Ramos (cell line): ENCODE data around the gene STK24.

Experiments used
- in situ Hi-C: fragments of 300-500 bp; cut with MboI; formaldehyde crosslinking; loops from one replicate; pipeline ENCODE4 v1.14.3; 2022; ENCODE audit warnings: low sequenced_read_pairs; ENCODE audit not compliant: unreplicated experiment

STK24 gene

DNA sequence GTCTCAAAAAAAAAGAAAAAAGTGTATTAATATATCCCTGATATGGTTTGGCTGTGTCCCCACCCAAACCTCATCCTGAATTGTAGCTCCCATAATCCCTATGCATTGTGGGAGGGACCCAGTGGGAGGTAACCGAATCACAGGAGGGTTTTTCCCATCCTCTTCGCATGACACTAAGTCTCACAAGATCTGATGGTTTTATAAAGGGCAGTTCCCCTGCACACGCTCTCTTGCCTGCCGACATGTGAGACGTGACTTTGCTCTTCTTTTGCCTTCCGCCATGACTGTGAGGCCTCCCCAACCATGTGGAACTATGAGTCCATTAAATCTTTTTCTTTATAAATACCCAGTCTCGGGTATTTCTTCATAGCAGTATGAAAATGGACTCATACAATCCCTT is 17.7 kb downstream of the STK24 start:
- in situ Hi-C loops, result no loop called here

DNA sequence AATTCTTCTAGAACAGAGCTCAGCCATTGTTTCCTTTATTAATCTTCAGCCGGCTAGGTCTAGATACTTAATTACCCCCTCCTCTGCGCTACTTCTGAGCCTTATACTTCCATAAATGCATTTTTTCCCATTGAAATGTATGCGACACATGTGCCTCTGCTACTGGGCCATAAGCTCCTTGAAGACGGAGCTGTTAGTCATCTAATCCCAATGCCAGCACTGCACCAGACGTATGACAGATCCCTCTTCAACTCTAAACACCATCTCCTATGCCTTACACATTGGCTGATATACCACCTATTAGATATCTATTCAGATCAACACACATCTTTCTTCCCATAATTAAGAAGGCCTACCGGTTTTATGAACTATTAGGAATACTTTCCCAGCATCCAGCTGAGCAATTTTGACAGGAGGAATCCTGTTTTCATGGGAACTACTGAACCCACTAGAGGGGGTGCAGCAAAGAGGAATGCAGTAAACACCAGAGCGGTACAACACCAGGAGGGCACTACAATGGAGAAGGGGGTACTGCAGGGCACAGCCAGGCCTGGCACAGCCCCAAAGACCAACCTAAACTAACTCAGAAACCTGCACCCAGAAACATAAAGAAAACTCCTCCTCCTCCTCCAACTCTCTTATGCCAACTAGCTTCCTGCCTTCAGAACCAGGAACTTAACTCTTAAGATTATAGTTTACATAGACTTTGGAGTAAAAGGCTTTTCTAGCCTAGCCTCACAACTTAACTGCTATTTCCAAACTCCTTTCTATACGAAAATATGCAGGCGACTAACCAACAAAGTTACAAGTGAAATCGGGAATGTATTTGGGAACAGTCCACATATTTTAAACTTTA is 18.7 kb downstream of the STK24 start:
- in situ Hi-C loops, result no loop called here

- in situ Hi-C loops, result no loop called here
Observed at GRCh38 chr13:98556968-98557631, 19.8 kb downstream of the STK24 start.

- in situ Hi-C loops, result no loop called here
Observed at GRCh38 chr13:98556142-98556816, 20.6 kb downstream of the STK24 start.

DNA sequence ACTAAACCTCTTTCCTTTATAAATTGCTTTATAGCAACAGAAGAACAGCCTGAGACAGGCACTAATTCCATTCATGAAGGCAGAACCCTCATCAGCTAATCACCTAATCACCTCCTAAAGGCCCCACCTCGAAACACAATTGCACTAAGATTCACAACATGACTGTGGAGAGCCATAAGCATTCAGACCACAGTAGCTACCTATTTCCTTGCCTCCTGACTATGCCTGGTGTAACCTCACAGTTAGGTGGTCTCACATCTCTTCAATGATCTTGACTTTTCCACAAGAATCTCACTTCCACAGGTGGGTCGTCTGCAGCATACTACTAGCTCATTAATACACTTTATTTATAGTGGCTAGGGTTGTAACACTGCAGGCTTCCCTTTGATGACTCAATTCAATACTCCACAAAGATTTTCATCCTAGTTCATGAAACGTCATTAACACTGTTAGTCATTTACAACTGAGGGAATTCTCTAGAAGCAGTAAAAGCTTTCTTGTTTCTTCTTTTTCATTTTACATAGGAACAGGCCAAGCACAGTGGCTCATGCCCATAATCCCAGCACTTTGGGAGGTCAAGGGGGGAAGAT is 27.1 kb downstream of the STK24 start:
- in situ Hi-C loops, result no loop called here

GRCh38 chr13:98549006-98549727 is 27.7 kb downstream of the STK24 start:
- in situ Hi-C loops, result no loop called here

GRCh38 chr13:98548230-98548629 is 28.7 kb downstream of the STK24 start:
- in situ Hi-C loops, result no loop called here

DNA sequence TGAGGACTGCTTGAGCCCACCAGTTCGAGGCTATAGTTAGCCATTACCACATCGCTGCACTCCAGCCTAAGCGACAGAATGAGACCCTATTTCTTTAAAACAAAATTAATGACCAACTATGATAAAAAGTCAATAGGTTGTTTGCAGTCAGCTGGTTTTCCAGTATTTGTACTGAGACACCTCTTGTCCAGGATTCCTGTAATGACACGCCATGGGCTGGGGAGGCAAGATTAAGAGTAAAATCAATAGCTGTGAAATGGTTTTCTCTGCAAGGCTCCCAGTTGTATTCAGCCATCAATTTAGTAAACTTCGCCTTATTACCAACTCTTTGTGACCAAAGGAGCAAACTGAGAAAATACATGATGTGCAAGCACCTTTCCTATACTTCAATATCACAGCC is 29.5 kb downstream of the STK24 start:
- in situ Hi-C loops, result no loop called here

GRCh38 chr13:98546402-98546801 is 30.5 kb downstream of the STK24 start:
- in situ Hi-C loops, result no loop called here

- in situ Hi-C loops, result no loop called here
Observed at GRCh38 chr13:98544104-98544710, 32.7 kb downstream of the STK24 start.

- in situ Hi-C loops, result no loop called here
Observed at GRCh38 chr13:98543378-98544103, 33.4 kb downstream of the STK24 start.

DNA sequence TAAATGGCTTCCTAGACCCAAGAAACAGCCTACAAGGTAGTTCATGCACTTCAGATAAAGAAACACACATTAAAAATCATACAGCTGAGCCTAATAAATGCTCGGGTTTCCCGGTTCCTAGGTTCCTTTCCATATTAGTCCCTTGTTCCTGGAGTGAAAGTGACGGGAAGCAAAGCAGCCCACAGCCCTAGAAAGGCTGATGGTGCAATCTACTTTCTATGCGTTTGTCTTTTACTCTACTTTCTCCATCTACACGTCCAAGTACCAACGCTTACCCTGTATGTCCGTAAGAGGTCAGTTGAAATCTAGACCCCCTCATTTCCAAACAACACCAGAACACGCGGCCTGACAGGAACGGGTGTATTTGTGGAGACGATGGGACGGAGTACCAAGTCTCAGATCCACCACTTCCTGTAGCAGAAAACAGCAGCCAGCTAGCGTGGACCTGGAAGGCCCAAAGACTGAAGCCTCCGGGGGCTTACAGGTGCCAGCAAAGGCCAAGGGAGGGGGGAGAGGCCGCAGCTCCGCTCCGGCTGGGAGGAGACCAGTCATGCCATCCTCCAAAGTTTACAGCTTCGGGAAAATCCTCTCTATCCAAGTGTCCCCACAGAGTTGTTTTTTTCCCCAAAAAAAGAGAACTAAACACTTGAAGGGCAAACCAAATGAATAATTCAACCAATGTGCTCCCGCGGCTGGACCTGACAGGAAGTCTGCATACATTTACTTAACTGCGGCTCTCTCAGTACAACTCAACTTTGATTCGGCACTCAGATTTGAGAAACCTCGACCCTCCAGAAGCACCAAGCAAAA is 34.1 kb downstream of the STK24 start:
- in situ Hi-C loops, result no loop called here

GRCh38 chr13:98541701-98542203 is 35.2 kb downstream of the STK24 start:
- in situ Hi-C loops, result no loop called here

- in situ Hi-C loops, result no loop called here
Observed at GRCh38 chr13:98541191-98541590, 35.7 kb downstream of the STK24 start.

GRCh38 chr13:98540476-98540875 is 36.4 kb downstream of the STK24 start:
- in situ Hi-C loops, result no loop called here

DNA sequence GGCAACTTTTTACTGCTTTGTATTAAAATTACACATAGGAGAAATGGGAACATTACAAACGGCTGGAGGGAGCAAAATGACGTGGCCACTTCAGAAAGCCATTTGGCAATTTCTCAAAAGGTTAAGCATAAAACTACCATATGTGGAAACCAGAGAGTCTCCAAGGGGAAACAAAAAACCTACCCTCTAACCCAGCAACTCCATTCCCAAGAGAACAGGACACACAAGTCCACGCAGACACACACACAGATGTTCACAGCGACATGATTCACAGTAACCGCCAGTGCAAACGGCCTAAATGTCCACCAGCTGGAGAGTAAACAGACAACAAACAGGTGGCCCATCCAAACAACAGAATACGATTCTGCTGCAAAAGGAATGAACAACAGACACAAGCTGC is 37.2 kb downstream of the STK24 start:
- in situ Hi-C loops, result no loop called here

DNA sequence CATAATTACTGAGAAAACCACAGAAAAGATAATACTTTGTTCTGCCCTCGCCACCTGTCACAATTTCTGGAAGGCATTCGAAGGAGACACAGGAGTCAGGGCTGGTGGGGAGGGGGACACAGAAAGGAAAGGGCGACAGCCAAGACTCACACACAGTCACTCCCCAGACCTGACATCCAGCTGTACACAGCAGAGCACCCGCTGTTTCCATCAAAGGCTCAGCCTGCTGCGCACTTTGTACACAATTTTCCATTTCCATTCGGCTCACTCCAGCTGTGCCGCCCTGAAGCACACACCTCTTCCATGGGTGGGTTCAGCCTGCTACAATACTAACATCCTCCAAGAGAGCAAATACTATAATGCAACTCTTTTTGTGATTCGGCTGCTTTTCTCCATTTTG is 38.0 kb downstream of the STK24 start:
- in situ Hi-C loops, result no loop called here

DNA sequence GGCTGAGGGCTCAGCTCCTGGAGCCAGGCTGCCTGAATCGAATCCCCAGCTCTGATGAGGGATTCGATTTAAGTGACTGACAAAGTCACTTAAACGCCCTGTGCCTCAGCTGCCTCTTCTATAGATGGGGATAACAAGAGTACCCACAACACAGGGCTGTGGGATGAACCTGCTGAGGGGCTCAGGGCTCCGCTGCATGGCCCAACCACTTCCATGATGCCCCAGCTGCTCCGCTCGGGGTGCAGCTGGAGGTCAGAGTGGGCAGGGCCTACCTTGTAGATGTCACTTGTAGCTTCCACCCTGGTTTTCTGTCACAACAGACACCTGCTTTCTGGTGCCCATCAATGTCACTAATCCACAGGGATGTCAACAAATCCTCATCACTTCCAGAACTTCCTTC is 39.2 kb downstream of the STK24 start:
- in situ Hi-C loops, result no loop called here
